Occipital lobe (tissue), 3 donors: ENCODE measurements around the gene NUP62CL. TPM values are rescaled to one million over a fixed set of nuclear protein-coding genes. Genes with fewer than 3 reads are reported as not detected.

Experiments
- DNase-seq: peaks from one replicate; lab custom pipeline; 2025; lab: John Stamatoyannopoulos, UW
- small RNA-seq: library from RNA; depleted of rRNA; stranded (forward); fragments of <200 nt; gene quantifications from one replicate; pipeline ENCODE3, GENCODE V24; 2014
- total RNA-seq: library from RNA; depleted of rRNA; stranded (reverse); fragments of >200 nt; gene quantifications from one replicate; pipeline ENCODE4 v1.2.3, GENCODE V29; 2014

The NUP62CL gene
- total RNA-seq, 1 donor from 2014 or later: 0.16 TPM

DNA sequence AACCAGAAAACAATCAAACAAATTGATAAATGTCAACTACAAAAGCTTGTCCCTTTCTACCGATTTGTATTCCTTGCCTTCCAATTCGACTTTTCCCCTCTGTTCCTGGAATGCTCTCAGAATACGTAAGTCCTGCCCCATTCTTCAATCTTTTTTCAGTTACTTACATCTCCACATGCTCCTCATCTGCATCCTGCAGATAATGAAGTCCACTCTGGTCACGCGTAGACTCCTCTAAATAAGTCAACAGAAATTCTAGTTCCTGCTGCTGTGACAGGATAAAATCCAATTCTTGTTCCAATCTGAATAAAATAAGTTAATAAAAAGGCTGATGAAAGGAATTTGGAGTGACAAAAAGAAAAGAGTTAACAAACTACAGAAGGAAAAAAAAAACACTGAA lies 53.2 kb downstream of the NUP62CL start:
- no peak for DNase-seq

- DNase-seq: no peak
Observed at GRCh38 chrX:107146670-107147069, 59.6 kb downstream of the NUP62CL start.

DNA sequence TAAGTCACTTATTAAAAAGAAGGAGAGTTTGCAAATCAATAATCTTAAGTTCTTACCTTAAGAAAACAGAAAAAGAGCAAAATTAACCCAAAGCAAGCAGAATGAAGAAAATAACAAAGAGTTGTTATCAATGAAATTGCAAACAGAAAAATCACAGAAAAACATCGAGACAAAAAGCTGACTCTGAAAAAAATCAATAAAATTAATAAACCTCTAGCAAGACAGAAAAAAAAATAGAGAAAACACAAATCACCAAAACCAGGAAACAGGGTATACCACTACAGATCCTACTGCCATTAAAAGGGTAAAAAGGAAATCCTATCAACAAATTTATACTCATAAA lies 70.3 kb downstream of the NUP62CL start:
- DNase-seq: no peak

DNA sequence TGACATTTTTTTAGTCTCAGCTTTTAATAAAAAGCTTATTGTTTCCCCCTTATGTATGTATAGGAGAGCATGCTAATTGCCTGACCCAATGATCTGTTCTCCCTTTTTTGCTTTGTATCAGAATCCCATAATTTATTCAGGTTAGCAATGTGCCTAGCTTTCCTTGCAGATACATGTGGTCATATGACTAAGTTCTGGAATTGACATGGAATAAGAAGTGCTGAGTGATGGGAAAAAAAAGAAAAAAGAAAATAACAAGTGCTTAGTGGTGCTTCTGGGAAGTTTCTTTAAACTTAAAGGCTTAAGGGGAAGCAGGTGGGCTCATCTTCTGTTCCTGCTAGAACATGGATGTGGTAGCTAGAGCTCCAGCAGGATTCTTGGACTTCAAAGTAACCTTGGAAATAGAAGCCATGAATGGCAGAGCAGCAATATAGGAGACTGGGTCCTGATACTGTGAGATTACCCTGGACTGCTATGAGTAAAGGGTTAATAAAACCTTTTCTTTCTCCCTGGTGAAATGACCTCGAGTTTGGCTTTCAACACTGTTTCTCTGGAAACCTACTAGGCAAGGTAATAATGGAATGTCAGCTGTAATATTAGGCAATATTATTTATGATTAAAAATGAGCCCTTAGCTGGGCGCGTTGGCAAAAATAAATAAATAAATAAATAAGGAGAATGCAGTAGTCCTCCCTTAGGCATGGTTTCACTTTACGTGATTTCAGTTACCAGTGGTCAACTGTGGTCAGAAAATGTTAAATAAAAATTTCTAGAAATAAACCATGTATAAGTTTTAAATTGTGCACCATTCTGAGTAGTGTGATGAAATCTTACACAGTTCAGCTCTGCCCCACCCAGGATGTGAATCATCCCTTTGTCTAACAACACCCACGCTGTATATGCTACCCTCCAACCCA lies 70.9 kb downstream of the NUP62CL start:
- DNase-seq: no peak

GRCh38 chrX:107123750-107124149 lies 82.5 kb downstream of the NUP62CL start:
- DNase-seq: no peak

DNA sequence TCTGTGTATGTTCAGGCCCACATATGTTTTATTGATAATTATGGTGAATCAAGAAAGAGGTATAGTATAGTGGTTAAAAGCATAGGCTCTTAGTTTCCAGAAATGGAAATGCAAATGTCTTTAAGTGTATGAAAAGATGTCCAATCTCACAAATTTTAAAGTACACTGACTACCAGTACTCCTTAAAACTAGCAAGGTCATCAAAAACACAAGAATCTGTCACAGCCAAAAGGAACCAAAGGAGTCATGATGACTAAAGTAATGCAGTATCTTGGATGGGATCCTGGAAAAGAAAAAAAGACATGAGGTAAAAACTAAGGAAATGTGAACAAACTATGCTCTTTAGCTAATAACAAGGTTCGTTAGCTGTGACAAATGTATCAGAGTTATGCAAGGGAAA lies 87.0 kb downstream of the NUP62CL start:
- no peak for DNase-seq

DNA sequence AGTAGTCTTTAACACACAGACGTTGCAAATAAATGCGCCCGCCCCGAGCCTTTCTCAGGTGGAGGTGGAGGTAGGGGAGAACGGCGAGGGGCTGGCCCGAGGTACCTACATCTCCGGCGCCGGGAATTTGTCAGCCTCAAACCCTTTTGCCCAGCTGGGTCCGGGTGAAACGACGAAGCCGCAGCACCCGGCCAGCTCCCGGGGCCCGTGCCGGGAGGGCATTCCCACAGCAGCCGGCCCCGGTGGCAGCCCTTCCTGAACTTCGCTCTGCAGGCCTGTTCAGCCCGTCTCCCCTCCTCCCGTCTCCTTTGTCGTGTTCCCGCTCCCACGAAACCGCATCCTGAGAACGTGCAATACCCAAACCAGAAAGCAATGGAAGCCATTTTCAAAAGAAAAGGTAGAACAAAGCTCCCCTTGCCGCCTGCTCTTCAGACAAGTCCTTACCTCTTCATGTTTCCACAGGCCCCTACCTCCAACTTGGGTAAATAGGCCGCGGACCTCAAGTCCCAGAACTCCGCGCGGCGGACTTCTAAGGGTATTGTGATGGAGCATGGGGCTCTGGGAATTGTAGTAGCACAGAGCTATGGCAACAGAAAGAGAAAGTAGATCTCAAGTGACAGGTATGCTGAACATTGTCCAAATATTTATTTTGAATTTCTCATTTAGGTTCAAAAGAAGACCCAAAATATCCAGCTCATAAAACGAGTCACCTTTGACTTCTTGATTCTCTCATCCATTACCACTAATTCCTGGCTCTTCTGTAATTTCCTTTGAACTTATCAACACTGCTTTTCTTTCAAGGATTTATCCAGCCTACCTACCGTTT lies 87.7 kb downstream of the NUP62CL start, which contains the start of gene RBM41:
TSS of gene RBM41 (minus strand) at position 501 of the 826 bp plus-strand sequence. CDS start at position 452, 49 bp downstream.
- DNase-seq: peak; percentile 76

DNA sequence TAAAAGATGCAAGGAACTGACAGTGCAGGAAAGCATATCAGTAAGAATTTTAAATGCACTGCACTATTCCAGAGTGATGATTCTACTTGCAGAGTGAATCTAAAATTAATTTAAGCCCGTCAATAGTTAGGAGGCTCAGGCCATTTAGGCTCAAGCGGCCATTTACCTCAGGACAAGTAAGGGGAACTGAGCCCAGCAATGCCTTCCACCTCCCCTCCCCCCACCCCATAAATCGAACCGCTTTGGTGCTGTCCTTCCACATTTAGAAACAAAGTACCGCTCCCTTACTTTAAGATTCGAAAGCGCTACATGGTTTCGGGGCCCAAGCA lies 88.3 kb downstream of the NUP62CL start:
- no peak for DNase-seq

GRCh38 chrX:107107459-107107858 lies 98.8 kb downstream of the NUP62CL start:
- no peak for DNase-seq

- no peak for DNase-seq
Observed at GRCh38 chrX:107102980-107103379, 103.3 kb downstream of the NUP62CL start.

DNA sequence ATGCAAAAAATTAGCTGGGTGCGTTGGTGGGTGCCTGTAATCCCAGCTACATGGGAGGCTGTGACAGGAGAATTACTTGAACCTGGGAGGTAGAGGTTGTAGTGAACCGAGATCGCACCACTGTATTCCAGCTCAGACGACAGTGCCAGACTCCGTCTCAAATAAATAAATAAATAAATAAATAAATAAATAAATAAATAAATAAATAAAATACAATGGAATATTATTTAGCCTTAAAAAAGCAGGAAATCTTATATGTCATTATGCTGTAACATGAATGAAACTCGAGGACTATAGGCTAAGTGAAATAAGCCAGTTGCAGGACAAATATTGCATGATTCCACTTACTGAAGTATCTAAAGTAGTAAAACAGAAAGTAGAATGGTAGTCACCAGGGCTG lies 130.1 kb downstream of the NUP62CL start:
- DNase-seq: no peak

Small RNA genes within 50 kb of the gene (small RNA-seq; reads per million reads assigned to genes)
- gene RF00019: not detected

Other genes with a start within 250 kb of the NUP62CL start
- 6.6 TPM for gene MORC4, start 206.2 kb downstream of the NUP62CL start, total RNA-seq
- 29.9 TPM for gene RBM41, start 87.6 kb downstream of the NUP62CL start, total RNA-seq
- gene DNAAF6, start 178 bp upstream of the NUP62CL start, total RNA-seq: not detected
- gene FRMPD3, start 243.2 kb upstream of the NUP62CL start, total RNA-seq: 1.7 TPM